H1 (cell line): ENCODE data around the gene KANTR. TPM values are rescaled to one million over a fixed set of nuclear protein-coding genes. Genes with fewer than 3 reads are reported as not detected.

ENCODE experiments used
- CTCF ChIA-PET: fragments of 300-600 bp; sonication (Branson Sonifier 250); formaldehyde crosslinking; loops from one replicate; lab custom pipeline; 2021; ENCODE audit not compliant: partially characterized antibody; lab: Charles Lee
- POLR2A ChIA-PET: fragments of 300-600 bp; sonication (Branson Sonifier 250); formaldehyde crosslinking; loops from one replicate; lab custom pipeline; 2021; ENCODE audit warnings: inconsistent platforms; ENCODE audit not compliant: partially characterized antibody; lab: Charles Lee
- DNase-seq, 2 experiments: peaks; one replicate each; pipeline versions ENCODE4 v3.0.0 to v3.0.0-alpha.2; 2010 to 2022; ENCODE audit warnings: low spot score in 2 of 2, low read depth in 1 of 2, mixed read lengths in 1 of 2
- FAIRE-seq: peaks from 2 replicates; lab custom pipeline; 2011; peaks lifted over from hg19 to GRCh38; lab: Jason Lieb, UNC
- H2AFZ ChIP-seq: 2 replicates; pipeline ENCODE4 v1.8.1; 2012; ENCODE audit warnings: low read length, inconsistent platforms
- H2AK5ac ChIP-seq: 2 replicates; pipeline ENCODE4 v1.6.1; 2013; ENCODE audit warnings: low read depth, low read length
- H2BK120ac ChIP-seq: replicated peaks from 2 replicates; pipeline ENCODE3; 2013; ENCODE audit warnings: low read depth, low read length, inconsistent platforms
- H2BK12ac ChIP-seq: 2 replicates; pipeline ENCODE4 v1.6.1; 2013; ENCODE audit warnings: low read depth, low read length
- H2BK15ac ChIP-seq: 2 replicates; pipeline ENCODE4 v1.6.1; 2013; ENCODE audit warnings: low read length
- H2BK20ac ChIP-seq: 2 replicates; pipeline ENCODE4 v1.6.1; 2013; ENCODE audit warnings: low read length
- H2BK5ac ChIP-seq: 2 replicates; pipeline ENCODE4 v1.6.1; 2013; ENCODE audit warnings: low read depth, low read length
- H3K14ac ChIP-seq: 2 replicates; pipeline ENCODE4 v1.6.1; 2013; ENCODE audit warnings: inconsistent platforms; ENCODE audit not compliant: insufficient read length
- H3K18ac ChIP-seq: 2 replicates; pipeline ENCODE4 v1.6.1; 2013; ENCODE audit warnings: low read length; ENCODE audit errors: extremely low read depth
- H3K23ac ChIP-seq: 2 replicates; pipeline ENCODE4 v1.6.1; 2013; ENCODE audit warnings: inconsistent platforms; ENCODE audit not compliant: insufficient read length
- H3K23me2 ChIP-seq: 2 replicates; pipeline ENCODE4 v1.6.1; 2013; ENCODE audit warnings: low read depth, low read length
- H3K27ac ChIP-seq: 2 replicates; pipeline ENCODE4 v1.6.1; 2011; ENCODE audit warnings: low read depth, low read length, inconsistent platforms
- H3K27me3 ChIP-seq, 4 experiments: replicated peaks in 1 of 4; 1 replicate in 1 of 4; 2 replicates in 3 of 4; pipeline versions ENCODE4 v1.6.1 to v1.8.1; 2011 to 2013; ENCODE audit warnings: low read length in 3 of 4, mild to moderate bottlenecking in 3 of 4, inconsistent platforms in 2 of 4, mixed read lengths in 2 of 4, moderate library complexity in 1 of 4; ENCODE audit not compliant: control insufficient read depth in 3 of 4, insufficient read depth in 3 of 4; ENCODE audit errors: extremely low read depth in 1 of 4
- H3K36me3 ChIP-seq, 4 experiments: 2 replicates each; pipeline versions ENCODE4 v1.6.1 to v1.8.1; 2011 to 2013; ENCODE audit warnings: mild to moderate bottlenecking in 4 of 4, low read length in 3 of 4, moderate library complexity in 2 of 4, control low read depth in 1 of 4, inconsistent platforms in 1 of 4; ENCODE audit not compliant: insufficient read depth in 4 of 4, control insufficient read depth in 2 of 4
- H3K4ac ChIP-seq: replicated peaks from 2 replicates; pipeline ENCODE3; 2013; ENCODE audit warnings: low read length, low read depth, mixed read lengths, inconsistent platforms; ENCODE audit not compliant: insufficient read length
- H3K4me1 ChIP-seq, 4 experiments: replicated peaks in 1 of 4; 1 replicate in 1 of 4; 2 replicates in 3 of 4; pipeline versions ENCODE4 v1.6.1 to v1.8.1; 2011 to 2013; ENCODE audit warnings: low read length in 3 of 4, inconsistent platforms in 2 of 4, mixed read lengths in 1 of 4; ENCODE audit not compliant: insufficient read depth in 4 of 4, control insufficient read depth in 3 of 4
- H3K4me2 ChIP-seq, 2 experiments: 2 replicates each; pipeline versions ENCODE4 v1.6.1 to v1.8.1; 2011 to 2013; ENCODE audit warnings: low read depth in 2 of 2, low read length in 2 of 2, control low read depth in 1 of 2, inconsistent platforms in 1 of 2, mild to moderate bottlenecking in 1 of 2; ENCODE audit not compliant: insufficient read depth in 1 of 2
- H3K4me3 ChIP-seq, 4 experiments: fragments of 200-600, 300-600 bp in 1 of 4; sonication (generic), shearing (Covaris generic), sonication (Bioruptor Twin) in 1 of 4; 2 replicates each; pipeline versions ENCODE4 v1.5.1 to v1.8.1; 2011 to 2016; ENCODE audit warnings: low read length in 4 of 4, low read depth in 3 of 4, control low read depth in 2 of 4, inconsistent platforms in 2 of 4, mild to moderate bottlenecking in 2 of 4, mixed read lengths in 1 of 4, moderate library complexity in 1 of 4; ENCODE audit not compliant: insufficient read depth in 2 of 4; ENCODE audit errors: extremely low read depth in 1 of 4
- H3K56ac ChIP-seq: replicated peaks from 2 replicates; pipeline ENCODE3; 2013; ENCODE audit warnings: low read depth, mild to moderate bottlenecking, mixed read lengths, low read length, inconsistent platforms; ENCODE audit not compliant: insufficient read length
- H3K79me1 ChIP-seq: 2 replicates; pipeline ENCODE4 v1.6.1; 2013; ENCODE audit warnings: low read depth, low read length, control low read depth
- H3K79me2 ChIP-seq, 2 experiments: 2 replicates each; pipeline versions ENCODE4 v1.6.1 to v1.8.1; 2012 to 2013; ENCODE audit warnings: low read length in 2 of 2, mild to moderate bottlenecking in 2 of 2, inconsistent platforms in 1 of 2; ENCODE audit not compliant: insufficient read depth in 2 of 2, control insufficient read depth in 1 of 2
- H3K9ac ChIP-seq, 4 experiments: replicated peaks in 1 of 4; 1 replicate in 1 of 4; 2 replicates in 3 of 4; pipeline versions ENCODE4 v1.6.1 to v1.8.1; 2011 to 2013; ENCODE audit warnings: low read depth in 3 of 4, low read length in 3 of 4, control low read depth in 2 of 4, mild to moderate bottlenecking in 2 of 4, moderate library complexity in 2 of 4, inconsistent platforms in 1 of 4; ENCODE audit errors: extremely low read depth in 1 of 4
- H3K9me3 ChIP-seq, 2 experiments: 2 replicates each; pipeline versions ENCODE4 v1.6.1 to v1.8.1; 2012 to 2013; ENCODE audit warnings: mild to moderate bottlenecking in 2 of 2, moderate library complexity in 2 of 2, control low read depth in 1 of 2, inconsistent platforms in 1 of 2, low read depth in 1 of 2, low read length in 1 of 2, mixed read lengths in 1 of 2; ENCODE audit not compliant: insufficient read depth in 2 of 2
- H4K20me1 ChIP-seq, 2 experiments: replicated peaks in 1 of 2; 2 replicates each; pipeline versions ENCODE3 to v1.8.1; 2011 to 2013; ENCODE audit warnings: inconsistent platforms in 2 of 2, low read length in 2 of 2, mild to moderate bottlenecking in 1 of 2; ENCODE audit not compliant: insufficient read depth in 2 of 2, control insufficient read depth in 1 of 2
- H4K5ac ChIP-seq: 2 replicates; pipeline ENCODE4 v1.6.1; 2013; ENCODE audit warnings: low read length, low read depth, mixed read lengths, inconsistent platforms; ENCODE audit not compliant: insufficient read length
- H4K8ac ChIP-seq: 2 replicates; pipeline ENCODE4 v1.8.0; 2013; ENCODE audit warnings: mild to moderate bottlenecking, moderate library complexity, low read length, inconsistent platforms; ENCODE audit not compliant: insufficient read depth; ENCODE audit errors: extremely low read depth
- H4K91ac ChIP-seq: replicated peaks from 2 replicates; pipeline ENCODE3; 2013; ENCODE audit warnings: low read length, mixed read lengths, inconsistent platforms; ENCODE audit not compliant: insufficient read length
- CTCF ChIP-seq, 3 experiments: IDR thresholded peaks; 1 replicate in 2 of 3; 2 replicates in 1 of 3; pipeline versions ENCODE4 v1.5.1 to v1.6.1; 2011; ENCODE audit warnings: low read length in 3 of 3, mild to moderate bottlenecking in 3 of 3, inconsistent platforms in 2 of 3, low read depth in 1 of 3, moderate library complexity in 1 of 3; ENCODE audit not compliant: insufficient read depth in 1 of 3; ENCODE audit errors: control extremely low read depth in 1 of 3
- EGR1 ChIP-seq: IDR thresholded peaks from 2 replicates; pipeline ENCODE4 v1.6.1; 2011; ENCODE audit warnings: low read depth, low read length, borderline replicate concordance
- RAD21 ChIP-seq, 2 experiments: IDR thresholded peaks in 1 of 2; conservative IDR thresholded peaks in 1 of 2; 2 replicates each; pipeline ENCODE4 v1.6.1; 2011; ENCODE audit warnings: low read depth in 2 of 2, low read length in 2 of 2, improper control_type of control experiment in 1 of 2, inconsistent platforms in 1 of 2, mild to moderate bottlenecking in 1 of 2, moderate library complexity in 1 of 2
- SAP30 ChIP-seq: fragments of 300-600 bp; sonication (generic); IDR thresholded peaks from 2 replicates; pipeline ENCODE4 v1.7.1; 2012; ENCODE audit warnings: low read length, moderate library complexity, mild to moderate bottlenecking, inconsistent platforms; ENCODE audit not compliant: insufficient read depth, insufficient replicate concordance
- ZNF274 ChIP-seq: IDR thresholded peaks from 2 replicates; pipeline ENCODE4 v1.7.0; 2012; ENCODE audit warnings: low read length, borderline replicate concordance; ENCODE audit errors: extremely low read depth
- WGBS, 2 experiments: shearing (Covaris generic) in 1 of 2; methylation state at CpG; one replicate each; pipeline versions ENCODE4 v1.1.6 to v1.1.7; 2013 to 2015; ENCODE audit warnings: low lambda C conversion rate in 2 of 2, mixed read lengths in 2 of 2, inconsistent platforms in 1 of 2, low coverage in 1 of 2, missing lambda C conversion rate in 1 of 2; ENCODE audit not compliant: insufficient replicate concordance in 2 of 2, insufficient coverage in 1 of 2, insufficient read length in 1 of 2; ENCODE audit errors: extremely low coverage in 1 of 2, missing lambda C conversion rate in 1 of 2; 5-methylcytosine and 5-hydroxymethylcytosine counted together
- polyA plus RNA-seq, 7 experiments: library from polyadenylated mRNA; depleted of rRNA in 3 of 7; stranded (reverse) in 5 of 7; unstranded in 2 of 7; fragments of >200 nt in 5 of 7; fragments of 200-250 nt in 2 of 7; gene quantifications; 1 replicate in 5 of 7; 2 replicates in 1 of 7; 4 replicates in 1 of 7; pipeline versions ENCODE4 v1.2.1 to v1.2.3, GENCODE V29; 2011 to 2013; ENCODE audit warnings: missing spikeins in 2 of 7, mixed read lengths in 2 of 7
- total RNA-seq: library from RNA; stranded (reverse); fragmentation: NEBNext Ultra II Directional; extraction: Animal tissue kit (Norgen Biotek cat#: 25700); gene quantifications from 2 replicates; pipeline ENCODE4 v1.2.1, GENCODE V29; 2021

Gene KANTR
- total and polyA plus RNA-seq, 2 of the 8 experiments (the other 6 are each of a cell fraction or from before 2014, with no cell fraction given): 7.7 to 9.5 TPM

GRCh38 chrX:53047228-53047627 is 46.7 kb upstream of the KANTR start:
- H2AFZ ChIP-seq: no peak overlapping the region
- H3K14ac ChIP-seq: no peak overlapping the region
- no peak overlapping the region for H2BK12ac ChIP-seq
- peaks cover 0 to 17% of the 10 kb centered on the region in 2 experiments; a peak in 3 of 4 replicates for H3K79me2 ChIP-seq
- ChIA-PET POLR2A (no interaction called here), CTCF (interaction anchor here (0.7 kb wide), 2 partner anchors 9 to 47 kb away, joined by 3 to 5 read pairs; no protein-coding TSS in a partner anchor)
- H3K79me1 ChIP-seq: 0 out of 2 replicates have a peak, but pooled peaks cover 3% of the 10 kb centered on the region
- no peak overlapping the region for H4K5ac ChIP-seq
- no peak overlapping the region for H3K23ac ChIP-seq
- no peaks in the 10 kb centered on the region for H3K9me3 ChIP-seq
- peaks cover 4% of the 10 kb centered on the region; the same call in 1 of the 2 replicates for H3K23me2 ChIP-seq
- H4K20me1 ChIP-seq: no peaks in the 10 kb centered on the region
- no peak overlapping the region for H2BK5ac ChIP-seq
- no peak overlapping the region for H3K9ac ChIP-seq
- no peak for TF ChIP-seq SAP30
- TF ChIP-seq EGR1: no peak
- peak in 1 of 2 experiments; percentile 15; a peak in 2 of 4 replicates for TF ChIP-seq RAD21 (IDR thresholded peaks at IDR 0.05 in 1 of 2, conservative IDR thresholded peaks at IDR 0.05 in 1 of 2; ENCODE audit: low read depth in 2 of 2, low read length in 2 of 2)
- peak in 2 of 3 experiments; percentile 15 to 21; a peak in 2 of 4 replicates for TF ChIP-seq CTCF (IDR thresholded peaks at IDR 0.05; ENCODE audit: control extremely low read depth in 1 of 3, insufficient read depth in 1 of 3, low read depth in 1 of 3, low read length in 3 of 3)
- no peak for TF ChIP-seq ZNF274
- H3K4me3 ChIP-seq: peak overlapping the region in 1 of 4 experiments; percentile 53; a peak in 1 of 8 replicates
- no peak overlapping the region for H2AK5ac ChIP-seq
- H2BK15ac ChIP-seq: no peak overlapping the region
- H3K27ac ChIP-seq: no peak overlapping the region
- DNase-seq (no peak), FAIRE-seq (peak; percentile 78)
- H3K4me1 ChIP-seq: peaks cover 0 to 8% (median 1%) of the 10 kb centered on the region in 4 experiments; a peak in 2 of 7 replicates
- H2BK120ac ChIP-seq: no peak overlapping the region
- 0 out of 4 replicates have a peak overlapping the region, but pooled peaks of 1 of the 2 experiments have one; percentile 66 for H3K4me2 ChIP-seq
- H3K4ac ChIP-seq: no peak overlapping the region
- H4K91ac ChIP-seq: no peak overlapping the region
- no peaks in the 10 kb centered on the region for H3K27me3 ChIP-seq
- H3K56ac ChIP-seq: no peak overlapping the region
- 76% methylated on average over 6 of the region's 6 CpGs; no CpG with 5 or more reads in 1 of the 2 experiments for WGBS, 2 experiments
- no peak overlapping the region for H2BK20ac ChIP-seq
- H3K36me3 ChIP-seq: no peaks in the 10 kb centered on the region
- no peak overlapping the region for H4K8ac ChIP-seq
- no peak overlapping the region for H3K18ac ChIP-seq
